ENCODE measurements around the gene ZSCAN5C.

GRCh38 chr19:56162258-56162657 is 39.8 kb upstream of the ZSCAN5C start:
- TF ChIP-seq ZFX (IDR thresholded peaks at IDR 0.05; ENCODE audit: borderline replicate concordance) (no peak), CTCF (IDR thresholded peaks at IDR 0.05) (no peak)
